ENCODE results near the gene MAGI2. TPM values are rescaled to one million over a fixed set of nuclear protein-coding genes. Genes with fewer than 3 reads are reported as not detected.

The MAGI2 gene
- total RNA-seq, 4 donors from 2014 or later = 0.23 to 5.5 (median 0.45) TPM

DNA sequence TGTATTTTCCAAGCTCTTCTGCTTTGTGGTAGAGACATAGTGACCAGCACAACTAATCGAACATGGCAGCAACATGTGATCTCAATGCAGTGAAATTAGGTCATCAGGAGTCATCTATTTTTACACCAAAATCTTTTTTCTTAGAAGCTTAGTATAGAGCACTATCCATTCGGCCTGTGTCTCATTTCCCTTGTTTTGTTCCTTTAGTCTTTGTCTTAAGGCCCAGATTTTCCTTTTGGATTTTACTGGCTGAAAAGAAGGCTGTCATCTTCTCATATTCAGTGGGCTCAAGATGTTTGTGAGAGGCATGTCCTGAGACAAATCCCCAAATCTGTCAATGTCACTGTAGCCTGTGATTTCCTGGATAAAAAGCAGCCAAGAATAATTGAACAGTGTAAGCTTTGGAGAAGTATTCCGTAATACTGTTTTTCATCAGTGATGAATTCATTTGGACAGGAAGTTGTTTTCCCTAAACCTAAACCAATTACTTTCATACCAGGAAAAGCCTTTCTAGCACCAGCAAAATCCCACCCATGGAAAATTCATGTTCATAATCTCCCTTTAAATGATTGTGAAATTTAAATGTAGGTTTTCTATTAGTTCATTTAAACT is 55.2 kb downstream of the MAGI2 start:
- TF ChIP-seq, protein P1, sequence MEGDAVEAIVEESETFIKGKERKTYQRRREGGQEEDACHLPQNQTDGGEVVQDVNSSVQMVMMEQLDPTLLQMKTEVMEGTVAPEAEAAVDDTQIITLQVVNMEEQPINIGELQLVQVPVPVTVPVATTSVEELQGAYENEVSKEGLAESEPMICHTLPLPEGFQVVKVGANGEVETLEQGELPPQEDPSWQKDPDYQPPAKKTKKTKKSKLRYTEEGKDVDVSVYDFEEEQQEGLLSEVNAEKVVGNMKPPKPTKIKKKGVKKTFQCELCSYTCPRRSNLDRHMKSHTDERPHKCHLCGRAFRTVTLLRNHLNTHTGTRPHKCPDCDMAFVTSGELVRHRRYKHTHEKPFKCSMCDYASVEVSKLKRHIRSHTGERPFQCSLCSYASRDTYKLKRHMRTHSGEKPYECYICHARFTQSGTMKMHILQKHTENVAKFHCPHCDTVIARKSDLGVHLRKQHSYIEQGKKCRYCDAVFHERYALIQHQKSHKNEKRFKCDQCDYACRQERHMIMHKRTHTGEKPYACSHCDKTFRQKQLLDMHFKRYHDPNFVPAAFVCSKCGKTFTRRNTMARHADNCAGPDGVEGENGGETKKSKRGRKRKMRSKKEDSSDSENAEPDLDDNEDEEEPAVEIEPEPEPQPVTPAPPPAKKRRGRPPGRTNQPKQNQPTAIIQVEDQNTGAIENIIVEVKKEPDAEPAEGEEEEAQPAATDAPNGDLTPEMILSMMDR (IDR thresholded peaks at IDR 0.05) = no peak
- TF ChIP-seq POLR2A (IDR thresholded peaks at IDR 0.05) = no peak
- Histone ChIP-seq H3K4me1 (peaks cover 0 to 3% (median 0%) of the 10 kb centered on the region in 3 donors), H3K9me3 (no peaks in the 10 kb centered on the region), H3K27ac (no peak overlapping the region), H3K36me3 (no peaks in the 10 kb centered on the region), H3K4me3 (no peak overlapping the region), H3K27me3 (no peaks in the 10 kb centered on the region)
- WGBS, 2 donors = 40 to 45% methylated on average over 3 of the region's 3 CpGs
- no peak for DNase-seq
- intact Hi-C loops (cut with DNase I) = no loop called here

DNA sequence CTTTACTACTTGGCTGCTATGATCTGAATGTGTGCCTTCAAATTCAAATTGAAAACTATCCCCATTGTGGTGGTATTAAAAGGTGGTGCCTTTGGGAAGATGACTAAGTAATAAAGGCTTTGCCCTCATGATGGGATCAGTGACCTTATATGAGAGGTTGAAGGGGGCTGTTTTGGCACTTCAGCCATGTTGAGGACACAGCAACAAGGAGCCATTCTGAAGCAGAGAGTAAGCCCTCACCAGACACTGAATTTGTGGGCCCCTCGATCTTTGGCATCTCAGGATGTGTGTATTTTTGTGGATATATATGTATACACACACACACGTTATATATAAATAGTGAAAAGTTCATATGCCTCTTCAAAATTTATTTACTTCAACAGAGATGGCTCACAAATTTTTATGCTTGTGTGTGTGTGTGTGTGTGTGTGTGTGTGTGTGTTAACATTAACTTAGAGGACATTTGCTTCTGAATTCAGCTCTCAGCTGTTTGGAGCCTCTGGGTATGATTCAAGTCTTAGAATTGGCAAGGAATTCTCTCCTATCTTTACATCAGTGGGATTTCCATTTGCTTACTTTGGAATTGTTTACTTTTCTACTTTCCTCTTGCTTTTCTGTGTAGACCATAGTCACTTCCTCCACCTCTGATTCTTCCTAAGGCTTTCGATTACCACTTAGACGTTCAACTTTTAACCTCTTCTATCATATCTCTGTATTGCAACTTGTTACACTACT is 66.6 kb downstream of the MAGI2 start:
- no peak for DNase-seq

DNA sequence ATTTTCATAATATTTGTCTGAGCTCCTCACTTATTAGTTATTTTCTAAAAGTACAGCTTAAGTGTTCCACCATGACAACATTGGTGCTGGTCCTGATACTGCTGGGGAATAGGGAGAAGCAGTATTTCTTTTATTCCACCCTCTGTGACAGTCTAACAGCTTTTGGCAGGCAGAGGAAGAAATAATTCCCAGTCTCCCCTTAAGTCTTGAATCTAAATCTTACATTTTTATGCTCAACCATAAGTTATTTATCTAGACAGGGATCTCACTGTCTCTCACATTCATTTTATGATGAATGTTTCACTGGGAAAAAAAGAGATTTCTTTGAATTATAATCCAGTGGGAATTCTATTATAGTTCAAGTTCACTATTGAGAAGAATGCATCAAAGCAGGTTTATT is 71.5 kb downstream of the MAGI2 start:
- Histone ChIP-seq H3K9me3 (no peaks in the 10 kb centered on the region), H3K27ac (no peak overlapping the region), H3K36me3 (no peaks in the 10 kb centered on the region), H3K4me1 (no peaks in the 10 kb centered on the region), H3K4me3 (no peak overlapping the region), H3K27me3 (no peaks in the 10 kb centered on the region)
- DNase-seq = no peak
- no peak for TF ChIP-seq POLR2A (IDR thresholded peaks at IDR 0.05)
- TF ChIP-seq, protein P1 (IDR thresholded peaks at IDR 0.05) = no peak
- intact Hi-C loops (cut with DNase I) = no loop called here

More for the DNA sequence above, 66.6 kb downstream of the MAGI2 start:
- H3K4me3 ChIP-seq = no peak overlapping the region
- H3K4me1 ChIP-seq = no peaks in the 10 kb centered on the region
- H3K27ac ChIP-seq = no peak overlapping the region
- no peaks in the 10 kb centered on the region for H3K9me3 ChIP-seq
- intact Hi-C loops (cut with DNase I) = no loop called here
- no peak for TF ChIP-seq POLR2A (IDR thresholded peaks at IDR 0.05)
- TF ChIP-seq, protein P1 (IDR thresholded peaks at IDR 0.05) = no peak
- WGBS, 2 donors = 58 to 71% methylated on average over 4 of the region's 4 CpGs
- H3K27me3 ChIP-seq = no peaks in the 10 kb centered on the region
- H3K36me3 ChIP-seq = no peaks in the 10 kb centered on the region

DNA sequence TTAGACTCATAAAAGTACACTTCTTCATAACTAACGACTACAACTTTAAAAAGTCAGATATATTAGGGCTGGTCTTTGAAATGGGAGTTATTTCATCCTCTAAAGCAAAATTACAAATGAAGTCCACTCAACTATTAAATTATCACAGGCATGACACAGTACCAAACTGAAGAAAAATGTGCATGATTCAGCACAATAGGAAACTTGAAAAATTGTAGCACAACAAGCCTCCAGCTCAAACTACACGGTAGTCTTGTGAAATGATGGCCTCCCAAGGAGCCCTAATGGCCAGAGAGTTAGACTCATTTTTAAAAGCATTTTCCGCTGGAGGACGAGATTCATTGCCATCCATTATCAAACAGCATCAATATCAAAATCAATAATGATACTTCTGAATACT is 76.4 kb downstream of the MAGI2 start:
- no peak overlapping the region for H3K4me3 ChIP-seq
- WGBS, 2 donors = 76 to 81% methylated on average over 4 of the region's 4 CpGs
- no peaks in the 10 kb centered on the region for H3K4me1 ChIP-seq
- no peak for DNase-seq
- H3K27ac ChIP-seq = no peak overlapping the region
- no peaks in the 10 kb centered on the region for H3K9me3 ChIP-seq
- TF ChIP-seq, protein P1 (IDR thresholded peaks at IDR 0.05) = no peak
- no peak for TF ChIP-seq POLR2A (IDR thresholded peaks at IDR 0.05)
- intact Hi-C loops (cut with DNase I) = no loop called here
- H3K27me3 ChIP-seq = no peaks in the 10 kb centered on the region
- H3K36me3 ChIP-seq = no peaks in the 10 kb centered on the region

DNA sequence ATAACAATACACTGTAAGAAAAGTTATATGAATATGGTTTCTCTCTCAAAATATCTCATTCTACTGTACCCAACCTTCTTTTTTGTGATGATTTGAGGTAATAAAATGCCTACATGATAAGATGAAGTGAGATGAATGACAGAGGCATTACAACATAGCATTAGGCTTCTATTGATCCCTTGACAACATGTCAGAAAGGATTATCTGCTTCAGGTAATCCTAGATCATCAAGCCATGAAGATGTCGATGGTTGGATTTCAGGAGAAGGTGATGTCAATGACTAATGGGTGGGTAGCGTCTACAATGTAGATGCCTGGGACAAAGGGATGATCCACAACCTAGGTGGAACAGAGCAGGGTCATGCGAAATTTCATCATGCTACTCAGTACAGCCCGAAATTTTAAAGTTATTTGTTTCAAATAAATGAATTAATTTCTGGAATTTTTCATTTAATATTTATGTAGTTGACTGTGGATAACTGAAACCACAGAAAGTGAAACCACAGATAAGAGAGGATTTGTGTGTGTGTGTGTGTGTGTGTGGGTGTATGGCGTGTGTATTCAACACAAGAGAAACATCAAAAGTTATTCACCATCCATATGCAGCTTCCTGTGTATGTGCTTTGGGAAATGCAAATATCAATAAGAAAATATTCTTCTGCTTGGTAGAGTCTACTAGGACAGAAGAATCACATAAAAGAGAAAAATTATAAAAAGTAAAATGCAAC is 77.0 kb downstream of the MAGI2 start:
- Histone ChIP-seq H3K27me3 (no peaks in the 10 kb centered on the region), H3K36me3 (no peaks in the 10 kb centered on the region), H3K4me3 (no peak overlapping the region), H3K9me3 (no peaks in the 10 kb centered on the region), H3K27ac (no peak overlapping the region), H3K4me1 (no peaks in the 10 kb centered on the region)
- intact Hi-C loops (cut with DNase I) = no loop called here
- TF ChIP-seq, protein P1 (IDR thresholded peaks at IDR 0.05) = no peak
- no peak for TF ChIP-seq POLR2A (IDR thresholded peaks at IDR 0.05)
- 72 to 76% methylated on average over 5 of the region's 5 CpGs for WGBS, 2 donors
- DNase-seq = no peak

Measured in esophagus squamous epithelium (tissue), 5 donors.